HepG2 (cell line): ENCODE measurements around the gene AGR3. TPM values are rescaled to one million over a fixed set of nuclear protein-coding genes. Genes with fewer than 3 reads are reported as not detected.

Experiments
- ATAC-seq: fragments of 200-7000 bp; cut with Tn5 transposase; 3 replicates; pipeline ENCODE4 v1.9.1; 2020; ENCODE audit warnings: mild to moderate bottlenecking, moderate library complexity
- BruUV-seq: library from RNA; stranded (reverse); fragments of 400-500 nt; replicated peaks from 2 replicates; lab custom pipeline; 2021; lab: Mats Ljungman, UMichigan
- CTCF ChIA-PET: fragments of 300-600 bp; formaldehyde crosslinking; extraction: SDS; loops from one replicate; lab custom pipeline; 2021; ENCODE audit warnings: low total read pairs, inconsistent platforms, low intra/inter-chr PET ratio; lab: Yijun Ruan, JAX
- POLR2A ChIA-PET: fragments of 350-600 bp; sonication (Branson Sonifier 250); formaldehyde crosslinking; loops from one replicate; lab custom pipeline; 2020; ENCODE audit warnings: antibody characterized with exemption, inconsistent platforms; lab: Yijun Ruan, JAX
- DNase-seq: peaks from one replicate; pipeline ENCODE4 v3.0.0-alpha.2; 2015; ENCODE audit warnings: low spot score
- FAIRE-seq: peaks from 3 replicates; lab custom pipeline; 2011; peaks lifted over from hg19 to GRCh38; lab: Jason Lieb, UNC
- H2AFZ ChIP-seq: one replicate; pipeline ENCODE4 v1.6.1; 2011; ENCODE audit warnings: low read length, inconsistent platforms
- H3K27ac ChIP-seq: fragments of 300-600 bp; 3 replicates; pipeline ENCODE4 v1.8.0; 2011; ENCODE audit warnings: mixed run types, mild to moderate bottlenecking, mixed read lengths, low read length, inconsistent platforms; ENCODE audit not compliant: insufficient read depth; ENCODE audit errors: extremely low read length
- H3K27me3 ChIP-seq, 2 experiments: fragments of 200-600 bp in 1 of 2; 2 replicates in 1 of 2; 3 replicates in 1 of 2; pipeline versions ENCODE4 v1.6.0 to v1.8.0; 2011; ENCODE audit warnings: low read length in 2 of 2, mild to moderate bottlenecking in 2 of 2, moderate library complexity in 2 of 2, inconsistent platforms in 1 of 2; ENCODE audit not compliant: insufficient read depth in 2 of 2, control insufficient read depth in 1 of 2
- H3K36me3 ChIP-seq, 2 experiments: fragments of 200-600 bp in 1 of 2; replicated peaks in 1 of 2; 2 replicates in 1 of 2; 3 replicates in 1 of 2; pipeline versions ENCODE4 v1.5.1 to v1.8.0; 2011; ENCODE audit warnings: low read length in 2 of 2, inconsistent platforms in 1 of 2; ENCODE audit not compliant: insufficient read depth in 2 of 2, control insufficient read depth in 1 of 2
- H3K4me1 ChIP-seq: 2 replicates; pipeline ENCODE4 v1.5.1; 2012; ENCODE audit warnings: low read length, inconsistent platforms; ENCODE audit not compliant: insufficient read depth
- H3K4me2 ChIP-seq: 2 replicates; pipeline ENCODE4 v1.6.0; 2011; ENCODE audit warnings: low read depth, low read length, inconsistent platforms
- H3K4me3 ChIP-seq, 3 experiments: fragments of 200-600 bp in 1 of 3; sonication (generic), shearing (Covaris generic) in 1 of 3; replicated peaks in 1 of 3; 2 replicates each; pipeline ENCODE4 v1.5.1; 2011 to 2016; ENCODE audit warnings: low read length in 3 of 3, inconsistent platforms in 2 of 3, low read depth in 2 of 3, mild to moderate bottlenecking in 2 of 3, control low read depth in 1 of 3, mixed read lengths in 1 of 3; ENCODE audit not compliant: insufficient read depth in 1 of 3
- H3K79me2 ChIP-seq: one replicate; pipeline ENCODE4 v1.6.1; 2011; ENCODE audit warnings: low read length, inconsistent platforms; ENCODE audit not compliant: insufficient read depth
- H3K9ac ChIP-seq: 2 replicates; pipeline ENCODE4 v1.6.0; 2011; ENCODE audit warnings: mild to moderate bottlenecking, low read depth, low read length, inconsistent platforms; ENCODE audit not compliant: insufficient read depth
- H3K9me3 ChIP-seq: 2 replicates; pipeline ENCODE4 v1.5.1; 2012; ENCODE audit warnings: mild to moderate bottlenecking, low read length
- H4K20me1 ChIP-seq: 2 replicates; pipeline ENCODE4 v1.6.0; 2011; ENCODE audit warnings: inconsistent platforms, mild to moderate bottlenecking, low read length, moderate library complexity; ENCODE audit not compliant: insufficient read depth
- DNMT3B ChIP-seq: conservative IDR thresholded peaks from 2 replicates; pipeline ENCODE4 v1.6.1; 2016; ENCODE audit warnings: missing biosample characterization, control low read depth
- HMGA1 ChIP-seq: sonication (generic); formaldehyde crosslinking; conservative IDR thresholded peaks from 2 replicates; pipeline ENCODE4 v1.4.0; 2020; ENCODE audit warnings: missing genetic modification reagents
- NR1H2 ChIP-seq: sonication (generic); formaldehyde crosslinking; IDR thresholded peaks from 2 replicates; pipeline ENCODE4 v1.8.1; 2022; ENCODE audit warnings: low read depth, missing genetic modification reagents, borderline replicate concordance
- SMAD3 ChIP-seq: sonication (generic); formaldehyde crosslinking; IDR thresholded peaks from 2 replicates; pipeline ENCODE4 v1.4.0; 2020; ENCODE audit warnings: missing genetic modification reagents
- THAP8 ChIP-seq: sonication (generic); formaldehyde crosslinking; IDR thresholded peaks from 2 replicates; pipeline ENCODE4 v1.5.1; 2020; ENCODE audit warnings: missing genetic modification reagents, mild to moderate bottlenecking, borderline replicate concordance
- ZFP82 ChIP-seq: sonication (generic); formaldehyde crosslinking; IDR thresholded peaks from 2 replicates; pipeline ENCODE4 v1.5.1; 2020; ENCODE audit warnings: mild to moderate bottlenecking, missing genetic modification reagents, borderline replicate concordance
- ZNF558 ChIP-seq: sonication (generic); formaldehyde crosslinking; IDR thresholded peaks from 2 replicates; pipeline ENCODE4 v1.9.0; 2022; ENCODE audit warnings: mild to moderate bottlenecking, missing genetic modification reagents, borderline replicate concordance
- ZNF646 ChIP-seq: sonication (generic); formaldehyde crosslinking; IDR thresholded peaks from 2 replicates; pipeline ENCODE4 v1.9.0; 2021; ENCODE audit warnings: mild to moderate bottlenecking, missing genetic modification reagents
- ZNF672 ChIP-seq: sonication (generic); formaldehyde crosslinking; IDR thresholded peaks from 2 replicates; pipeline ENCODE4 v1.8.1; 2022; ENCODE audit warnings: missing genetic modification reagents
- ZSCAN20 ChIP-seq: sonication (generic); formaldehyde crosslinking; IDR thresholded peaks from 2 replicates; pipeline ENCODE4 v1.4.0; 2020; ENCODE audit warnings: missing genetic modification reagents, mild to moderate bottlenecking, borderline replicate concordance
- WGBS: methylation state at CpG from one replicate; pipeline ENCODE4 v1.1.6; 2017; ENCODE audit warnings: low lambda C conversion rate; 5-methylcytosine and 5-hydroxymethylcytosine counted together
- in situ Hi-C: cut with HindIII; loops from 2 replicates; pipeline ENCODE4 v1.10.0; 2017; ENCODE audit warnings: low pct_unique_long_range_greater_than_20kb; ENCODE audit not compliant: extremely low pct_ligation_motif_present
- intact Hi-C: fragments of 100-400 bp; cut with micrococcal nuclease; formaldehyde crosslinking; loops from one replicate; pipeline ENCODE4 v1.10.0; 2022; ENCODE audit not compliant: unreplicated experiment
- polyA plus RNA-seq, 8 experiments: library from polyadenylated mRNA; depleted of rRNA in 3 of 8; stranded (reverse) in 7 of 8; unstranded in 1 of 8; fragments of >200 nt; fragmentation: Illumina TruSeq in 4 of 8; extraction: Trizol in 4 of 8; gene quantifications; 2 replicates each; pipeline versions ENCODE4 v1.2.1 to v1.2.3, GENCODE V29; 2011 to 2016; ENCODE audit warnings: low read depth in 4 of 8, missing spikeins in 1 of 8, mixed read lengths in 1 of 8; ENCODE audit not compliant: insufficient read depth in 1 of 8
- total RNA-seq, 5 experiments: library from RNA; depleted of rRNA; stranded (reverse); fragments of >200 nt; fragmentation: Illumina TruSeq; extraction: Trizol; gene quantifications; 2 replicates each; pipeline ENCODE4 v1.2.3, GENCODE V29; 2016; ENCODE audit warnings: low read depth in 1 of 5
- TF ChIP-seq, protein P1 (sequence below): sonication (generic); formaldehyde crosslinking; IDR thresholded peaks from 2 replicates; pipeline ENCODE4 v1.4.0; 2020; ENCODE audit warnings: missing genetic modification reagents, borderline replicate concordance

Gene AGR3
- total and polyA plus RNA-seq, 2 of the 13 experiments (the other 11 are each of a cell fraction or from before 2014, with no cell fraction given), result not detected

DNA sequence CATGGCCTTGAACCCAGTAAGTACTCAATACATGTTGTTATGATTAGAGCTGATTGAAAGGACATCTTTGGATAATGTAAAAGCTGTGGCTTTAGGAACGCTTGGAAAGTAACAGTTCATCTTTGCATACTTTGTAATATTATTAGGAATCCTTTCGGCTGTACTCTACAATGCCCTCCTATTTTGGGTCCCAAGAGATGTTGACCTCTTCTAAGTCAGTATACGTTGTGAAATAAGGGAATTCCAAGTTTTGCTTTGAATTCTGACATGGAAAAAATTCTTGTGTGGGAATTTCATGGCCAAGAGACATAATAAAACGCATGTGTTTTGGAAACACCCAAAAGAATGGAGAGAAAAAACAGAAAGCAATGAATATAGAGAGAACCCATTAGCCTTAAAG lies 7.7 kb downstream of the AGR3 start:
- H3K9ac ChIP-seq, result no peak overlapping the region
- H3K4me1 ChIP-seq, result no peaks in the 10 kb centered on the region
- no TSS peak for BruUV-seq
- no peak overlapping the region for H3K4me3 ChIP-seq
- no peaks in the 10 kb centered on the region for H3K27me3 ChIP-seq
- FAIRE-seq (no peak), ATAC-seq (no peak), DNase-seq (no peak)
- no peak overlapping the region for H2AFZ ChIP-seq
- CTCF ChIA-PET, result no interaction called here
- no peaks in the 10 kb centered on the region for H3K79me2 ChIP-seq
- WGBS, result 33% methylated on average over 4 of the region's 4 CpGs
- no peak overlapping the region for H3K4me2 ChIP-seq
- H3K9me3 ChIP-seq, result no peaks in the 10 kb centered on the region
- POLR2A ChIA-PET, result no interaction called here
- intact Hi-C loops, result no loop called here
- no peaks in the 10 kb centered on the region for H3K36me3 ChIP-seq
- no peak overlapping the region for H3K27ac ChIP-seq
- in situ Hi-C loops, result no loop called here
- H4K20me1 ChIP-seq, result no peaks in the 10 kb centered on the region
- TF ChIP-seq ZNF558 (CRISPR knock-in tag) (no peak), DNMT3B (no peak), ZFP82 (CRISPR knock-in tag) (no peak), HMGA1 (CRISPR knock-in tag) (no peak), ZNF672 (CRISPR knock-in tag) (no peak), ZNF646 (CRISPR knock-in tag) (no peak), SMAD3 (CRISPR knock-in tag) (no peak), NR1H2 (CRISPR knock-in tag) (no peak), ZSCAN20 (CRISPR knock-in tag) (no peak), THAP8 (CRISPR knock-in tag) (no peak)
- TF ChIP-seq, protein P1, sequence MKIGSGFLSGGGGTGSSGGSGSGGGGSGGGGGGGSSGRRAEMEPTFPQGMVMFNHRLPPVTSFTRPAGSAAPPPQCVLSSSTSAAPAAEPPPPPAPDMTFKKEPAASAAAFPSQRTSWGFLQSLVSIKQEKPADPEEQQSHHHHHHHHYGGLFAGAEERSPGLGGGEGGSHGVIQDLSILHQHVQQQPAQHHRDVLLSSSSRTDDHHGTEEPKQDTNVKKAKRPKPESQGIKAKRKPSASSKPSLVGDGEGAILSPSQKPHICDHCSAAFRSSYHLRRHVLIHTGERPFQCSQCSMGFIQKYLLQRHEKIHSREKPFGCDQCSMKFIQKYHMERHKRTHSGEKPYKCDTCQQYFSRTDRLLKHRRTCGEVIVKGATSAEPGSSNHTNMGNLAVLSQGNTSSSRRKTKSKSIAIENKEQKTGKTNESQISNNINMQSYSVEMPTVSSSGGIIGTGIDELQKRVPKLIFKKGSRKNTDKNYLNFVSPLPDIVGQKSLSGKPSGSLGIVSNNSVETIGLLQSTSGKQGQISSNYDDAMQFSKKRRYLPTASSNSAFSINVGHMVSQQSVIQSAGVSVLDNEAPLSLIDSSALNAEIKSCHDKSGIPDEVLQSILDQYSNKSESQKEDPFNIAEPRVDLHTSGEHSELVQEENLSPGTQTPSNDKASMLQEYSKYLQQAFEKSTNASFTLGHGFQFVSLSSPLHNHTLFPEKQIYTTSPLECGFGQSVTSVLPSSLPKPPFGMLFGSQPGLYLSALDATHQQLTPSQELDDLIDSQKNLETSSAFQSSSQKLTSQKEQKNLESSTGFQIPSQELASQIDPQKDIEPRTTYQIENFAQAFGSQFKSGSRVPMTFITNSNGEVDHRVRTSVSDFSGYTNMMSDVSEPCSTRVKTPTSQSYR, result no peak
